AG04450 (cell line): ENCODE data around the gene NFAT5. TPM values are rescaled to one million over a fixed set of nuclear protein-coding genes. Genes with fewer than 3 reads are reported as not detected.
A peak's percentile ranks its signal among the peaks of the same experiment; 100 is the strongest.

Experiments used
- CTCF ChIA-PET: fragments of 300-600, 350-600 bp; formaldehyde crosslinking; extraction: SDS; loops from one replicate; lab custom pipeline; 2022; ENCODE audit warnings: antibody characterized with exemption, inconsistent platforms; lab: Charles Lee
- POLR2A ChIA-PET: fragments of 350-600 bp; formaldehyde crosslinking; extraction: SDS; loops from one replicate; lab custom pipeline; 2021; ENCODE audit warnings: antibody characterized with exemption, inconsistent platforms; lab: Yijun Ruan, JAX
- DNase-seq: peaks from one replicate; pipeline ENCODE4 v3.0.0-alpha.2; 2011; ENCODE audit warnings: low read depth, low spot score
- H3K27ac ChIP-seq: one replicate; pipeline ENCODE4 v1.5.1; 2012; ENCODE audit warnings: low read depth, low read length, control low read depth
- H3K27me3 ChIP-seq: one replicate; pipeline ENCODE4 v1.6.0; 2012; ENCODE audit warnings: low read length; ENCODE audit not compliant: control insufficient read depth, insufficient read depth
- H3K4me3 ChIP-seq: 2 replicates; pipeline ENCODE4 v1.5.1; 2011; ENCODE audit warnings: mild to moderate bottlenecking, low read depth, low read length, control low read depth
- H3K9me3 ChIP-seq: 2 replicates; pipeline ENCODE4 v1.5.1; 2012; ENCODE audit warnings: low read length; ENCODE audit not compliant: control insufficient read depth, insufficient read depth
- CTCF ChIP-seq: IDR thresholded peaks from 2 replicates; pipeline ENCODE4 v1.5.1; 2011; ENCODE audit warnings: low read depth, low read length, control low read depth, inconsistent platforms
- polyA plus RNA-seq: library from polyadenylated mRNA; depleted of rRNA; stranded (reverse); fragments of >200 nt; gene quantifications from 2 replicates; pipeline ENCODE4 v1.2.3, GENCODE V29; 2011

Gene NFAT5
- polyA plus RNA-seq, 1 experiment = 36.9 TPM

- Histone ChIP-seq H3K27ac (no peak overlapping the region), H3K27me3 (no peaks in the 10 kb centered on the region), H3K9me3 (no peaks in the 10 kb centered on the region), H3K4me3 (no peak overlapping the region)
- ChIA-PET POLR2A (interaction anchor here (1.4 kb wide), 1 partner anchor 48 kb away, joined by 4 read pairs; the partner anchor contains the start of gene NOB1), CTCF (interaction anchor here (1.0 to 1.3 kb wide), 3 partner anchors 48 to 310 kb away, joined by 3 to 5 read pairs (median 5); partner anchors contain the start of gene NOB1)
- DNase-seq = no peak
- no peak for TF ChIP-seq CTCF
These were observed 140.6 kb downstream of the NFAT5 start for GRCh38 chr16:69706256-69706974.

- Histone ChIP-seq H3K4me3 (no peak overlapping the region), H3K27ac (no peak overlapping the region), H3K9me3 (no peaks in the 10 kb centered on the region), H3K27me3 (no peaks in the 10 kb centered on the region)
- DNase-seq = no peak
- no peak for TF ChIP-seq CTCF
- ChIA-PET CTCF (interaction anchor here (1.0 to 1.3 kb wide), 3 partner anchors 48 to 311 kb away, joined by 3 to 5 read pairs (median 5); partner anchors contain the start of gene NOB1), POLR2A (interaction anchor here (0.7 to 1.4 kb wide), 2 partner anchors 48 to 141 kb away, joined by 4 to 5 read pairs; partner anchors contain the start of gene NOB1)
These were observed 141.2 kb downstream of the NFAT5 start for GRCh38 chr16:69706975-69707340.

GRCh38 chr16:69707920-69708683 lies 142.3 kb downstream of the NFAT5 start:
- no peak for DNase-seq
- H3K27ac ChIP-seq = no peak overlapping the region
- CTCF ChIA-PET = interaction anchor here (0.7 to 3.1 kb wide), 7 partner anchors 8 to 312 kb away, joined by 4 to 33 read pairs (median 6); partner anchors contain the start of genes NOB1, NQO1 and WWP2

GRCh38 chr16:69709456-69710084 lies 143.8 kb downstream of the NFAT5 start:
- ChIA-PET CTCF (interaction anchor here (0.6 to 3.1 kb wide), 11 partner anchors 10 to 314 kb away, joined by 3 to 33 read pairs (median 5); partner anchors contain the start of genes NOB1, NQO1 and WWP2), POLR2A (no interaction called here)
- Histone ChIP-seq H3K4me3 (no peak overlapping the region), H3K27ac (no peak overlapping the region), H3K27me3 (no peaks in the 10 kb centered on the region), H3K9me3 (no peaks in the 10 kb centered on the region)
- DNase-seq = no peak
- TF ChIP-seq CTCF = peak; percentile 60

More at GRCh38 chr16:69707920-69708683, 142.3 kb downstream of the NFAT5 start:
- no peaks in the 10 kb centered on the region for H3K9me3 ChIP-seq
- TF ChIP-seq CTCF = no peak
- no peaks in the 10 kb centered on the region for H3K27me3 ChIP-seq
- no peak overlapping the region for H3K4me3 ChIP-seq
- POLR2A ChIA-PET = interaction anchor here (0.6 to 1.4 kb wide), 3 partner anchors 47 to 140 kb away, joined by 4 to 5 read pairs (median 4); partner anchors contain the start of gene NOB1
